GF-D8 (cell line): ENCODE results near the gene MOB3B.
"Not testable (repeated sequence)": the region's sequence is repeated elsewhere in the genome, so short reads cannot be mapped to it uniquely, and the experiment has no call there.

ENCODE experiments used
- DNase-seq: peaks from one replicate; lab custom pipeline; 2025; lab: John Stamatoyannopoulos, UW

MOB3B gene

DNA sequence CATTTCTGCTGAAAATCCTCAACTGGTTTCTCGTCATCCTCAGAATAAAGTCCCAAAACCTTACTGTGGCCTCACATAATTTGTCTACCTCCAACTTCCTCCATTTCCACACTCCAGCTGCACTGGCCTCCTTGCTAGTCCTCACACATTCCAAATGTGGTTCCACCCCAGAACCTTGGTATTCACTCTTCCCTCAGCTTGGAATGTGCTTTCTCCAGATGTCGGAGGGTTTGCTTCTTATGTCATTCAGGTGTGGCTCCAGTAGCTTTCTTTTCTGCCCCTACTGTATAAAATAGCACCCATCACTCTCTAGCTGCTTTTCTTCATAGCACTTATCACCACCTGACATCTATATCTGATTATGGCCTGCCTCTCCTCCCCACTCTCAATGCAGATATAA lies 108.0 kb downstream of the MOB3B start:
- DNase-seq: no peak

DNA sequence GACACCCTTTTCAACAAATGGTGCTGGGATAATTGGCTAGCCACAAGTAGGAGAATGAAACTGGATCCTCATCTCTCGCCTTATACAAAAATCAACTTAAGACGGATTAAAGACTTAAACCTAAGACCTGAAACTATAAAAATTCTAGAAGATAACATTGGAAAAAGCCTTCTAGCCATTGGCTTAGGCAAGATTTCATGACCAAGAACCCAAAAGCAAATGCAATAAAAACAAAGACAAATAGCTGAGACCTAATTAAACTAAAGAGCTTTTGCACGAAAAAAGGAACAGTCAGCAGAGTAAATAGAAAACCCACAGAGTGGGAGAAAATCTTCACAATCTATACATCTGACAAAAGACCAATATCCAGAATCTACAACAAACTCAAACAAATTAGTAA lies 110.1 kb downstream of the MOB3B start:
- DNase-seq: not testable (repeated sequence)

DNA sequence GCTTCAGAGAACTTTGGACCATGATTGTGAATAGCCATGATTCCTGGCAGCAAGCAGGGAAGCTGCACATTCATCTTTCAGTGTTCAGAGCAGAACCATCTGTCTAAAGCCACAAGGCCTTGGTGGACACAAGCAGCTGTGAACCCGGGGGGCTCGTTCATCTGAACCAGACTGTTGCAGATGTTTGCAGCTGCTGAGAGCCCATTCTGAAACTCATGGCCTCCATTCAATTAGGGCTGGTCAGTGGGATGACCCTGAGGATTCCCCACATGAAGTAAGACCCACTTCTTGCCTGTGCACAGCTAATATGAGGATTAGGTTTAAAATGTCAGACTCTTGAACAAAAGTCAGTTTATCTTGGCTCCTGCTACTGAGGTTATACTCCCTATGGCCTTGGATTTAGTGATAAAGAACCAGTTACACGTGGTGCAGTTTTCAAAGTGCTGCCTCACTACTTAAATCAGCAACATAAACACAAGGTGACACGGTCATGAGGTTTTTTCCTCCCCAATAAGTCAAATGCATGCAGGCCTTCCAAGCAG lies 115.3 kb downstream of the MOB3B start:
- DNase-seq: no peak

DNA sequence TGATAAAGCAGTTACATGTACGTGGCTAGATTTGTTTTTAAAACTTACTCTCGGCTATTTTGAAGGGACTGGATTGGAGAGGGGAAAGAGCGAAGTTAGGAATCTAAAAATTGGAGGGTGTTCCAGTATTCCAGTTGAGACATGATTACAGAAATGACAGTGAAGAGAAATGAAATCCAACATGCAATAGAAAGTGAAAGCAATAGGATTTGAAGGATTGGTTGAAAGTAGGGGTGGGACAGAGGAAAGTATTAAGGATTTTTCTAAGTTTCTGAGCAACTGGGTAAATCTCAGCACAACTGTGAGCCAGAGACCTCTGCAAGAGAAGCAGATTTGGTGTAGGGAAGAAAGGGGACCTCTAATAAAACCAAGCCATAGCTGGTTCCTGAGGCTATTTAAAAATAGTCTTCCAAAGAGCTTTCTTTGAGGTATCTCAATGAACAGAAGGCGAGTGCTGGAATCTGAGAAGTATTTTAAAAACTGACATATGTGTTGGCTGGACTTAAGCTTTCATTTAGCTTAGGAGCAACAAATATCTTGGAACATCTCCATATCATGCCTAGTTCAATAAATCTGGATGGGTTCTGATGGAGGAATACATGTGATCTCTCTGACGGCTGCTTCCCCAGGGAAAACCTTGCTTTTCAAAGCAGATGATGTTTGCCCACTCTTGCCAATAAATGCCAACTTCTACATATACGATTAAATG lies 115.9 kb downstream of the MOB3B start:
- no peak for DNase-seq

DNA sequence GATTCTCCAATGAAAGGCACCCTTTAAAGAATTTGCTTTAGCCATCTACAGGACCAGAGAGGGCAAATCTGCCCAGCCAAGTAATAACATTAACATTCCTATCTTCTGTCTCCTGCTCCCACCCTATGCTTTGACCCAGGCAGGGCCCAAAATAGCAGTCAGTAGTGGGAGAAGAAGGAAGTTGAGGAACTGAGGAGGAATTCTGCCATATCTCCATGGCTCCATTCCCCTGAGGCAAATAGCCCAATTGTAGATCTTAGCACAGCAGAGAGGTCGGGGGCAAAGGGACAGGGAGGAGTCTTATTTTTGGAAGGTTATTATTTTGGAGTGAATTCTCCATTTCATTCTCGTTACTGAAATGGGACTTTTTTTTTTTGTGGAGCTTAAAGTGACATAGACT lies 116.7 kb downstream of the MOB3B start:
- no peak for DNase-seq

DNA sequence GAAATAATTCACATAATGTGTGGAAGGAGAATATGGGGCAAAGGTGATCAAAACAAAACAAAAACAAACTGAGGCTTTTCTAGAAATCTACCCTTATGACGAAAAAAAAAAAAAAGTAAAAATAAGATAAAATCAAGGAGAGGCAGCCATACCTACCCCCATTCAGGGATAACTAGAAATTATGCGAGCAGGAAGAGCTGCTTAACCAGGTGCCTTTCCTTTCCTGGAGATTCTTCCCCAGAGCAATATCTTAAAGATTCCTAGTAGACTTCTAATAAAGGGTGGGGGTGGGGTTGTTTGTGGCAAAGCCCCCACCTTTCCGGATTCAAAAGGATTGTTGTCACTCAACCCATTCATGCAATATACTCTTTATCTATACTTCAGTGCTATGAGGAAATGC lies 117.5 kb downstream of the MOB3B start:
- no peak for DNase-seq

DNA sequence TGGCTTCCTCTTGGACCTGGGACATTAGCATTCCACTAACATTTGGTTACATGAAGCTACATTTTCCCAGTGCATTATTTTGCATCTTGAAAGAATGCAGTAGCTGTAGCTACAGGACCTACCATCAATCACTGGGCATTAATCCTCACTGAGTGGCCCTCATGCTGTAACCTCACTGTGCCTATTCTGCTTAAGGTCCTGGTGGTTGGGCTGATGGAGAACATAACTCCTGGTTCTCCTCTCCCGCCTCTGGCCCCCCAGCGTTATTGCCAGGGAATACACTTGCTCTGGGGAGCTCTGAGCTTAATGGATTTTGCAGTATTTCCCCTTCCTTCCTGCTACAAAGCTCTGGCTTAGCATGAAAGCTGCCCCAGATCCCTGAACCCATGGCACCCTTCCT lies 121.1 kb downstream of the MOB3B start:
- no peak for DNase-seq

DNA sequence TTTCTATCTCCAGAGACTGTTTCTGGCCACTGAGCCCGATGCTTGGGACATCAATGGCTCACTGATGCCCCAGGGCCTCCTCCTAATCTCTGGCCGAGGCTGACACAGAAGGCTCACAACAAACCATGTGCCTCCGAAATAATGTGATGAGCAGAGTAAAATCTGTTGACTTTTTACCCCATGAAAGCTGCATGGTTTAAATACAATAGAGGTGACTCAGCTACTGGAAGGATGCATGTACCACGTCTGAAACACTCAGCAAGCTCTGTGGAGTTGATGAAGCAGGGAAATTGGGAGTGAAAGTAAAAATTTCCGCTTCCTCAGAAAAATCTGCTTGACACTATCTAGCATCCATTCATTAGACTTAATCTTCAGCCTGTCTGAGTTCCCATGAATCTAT lies 121.6 kb downstream of the MOB3B start:
- no peak for DNase-seq

DNA sequence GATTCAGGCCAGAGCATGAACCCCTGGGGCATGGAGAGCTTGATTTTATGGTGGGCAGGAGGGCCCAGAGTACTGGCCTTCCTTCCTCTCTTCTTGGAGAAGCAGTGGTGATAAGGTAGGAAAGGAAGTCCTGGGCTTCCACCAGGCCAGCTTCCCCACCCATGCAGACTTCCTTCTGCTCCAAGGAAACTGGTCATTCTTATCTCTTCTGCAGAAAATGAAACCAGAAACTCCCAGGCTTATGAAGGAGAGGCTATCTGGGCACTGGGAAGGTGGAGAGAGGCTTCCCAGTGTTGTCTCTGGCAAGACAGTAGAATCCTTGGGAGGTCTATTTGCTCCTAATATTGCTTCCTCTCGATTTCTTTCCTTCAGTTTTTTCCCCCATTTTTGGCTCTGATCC lies 122.1 kb downstream of the MOB3B start:
- no peak for DNase-seq

DNA sequence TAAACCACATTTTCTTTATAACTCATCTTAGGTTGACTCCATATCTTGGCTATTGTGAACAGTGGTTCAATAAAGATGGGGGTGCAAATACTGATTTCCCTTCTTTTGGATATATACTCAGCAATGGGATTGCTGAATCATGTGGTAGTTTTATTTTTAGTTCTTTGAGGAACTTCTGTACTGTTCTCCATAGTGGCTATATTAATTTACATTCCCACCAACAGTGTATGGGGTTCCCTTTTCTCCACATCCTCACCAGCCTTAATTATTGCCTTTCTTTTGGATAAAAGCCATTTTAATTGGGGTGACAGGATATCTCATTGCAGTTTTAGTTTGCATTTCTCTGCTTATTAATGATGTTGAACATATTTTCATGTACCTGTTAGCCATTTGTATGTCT lies 125.0 kb downstream of the MOB3B start:
- no peak for DNase-seq

DNA sequence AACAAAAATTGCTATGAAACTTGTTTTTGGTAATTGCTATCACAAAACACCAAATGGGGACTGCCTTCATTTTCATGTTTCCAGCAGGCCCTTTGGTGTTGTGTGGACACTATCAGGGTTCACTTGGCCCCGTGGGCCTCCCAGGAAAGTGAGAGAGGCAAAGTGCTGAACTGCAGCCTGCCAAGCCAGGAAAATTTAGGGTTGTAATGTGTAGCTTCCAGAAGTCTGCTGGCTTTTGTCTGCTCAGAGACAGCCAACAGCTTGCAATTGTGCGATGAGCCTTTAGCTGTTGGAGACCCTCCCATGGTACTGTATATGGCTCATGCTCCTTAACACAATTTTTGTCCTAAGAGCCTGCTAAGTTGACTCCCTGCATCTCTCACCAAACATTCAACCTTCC lies 127.0 kb downstream of the MOB3B start:
- DNase-seq: no peak

DNA sequence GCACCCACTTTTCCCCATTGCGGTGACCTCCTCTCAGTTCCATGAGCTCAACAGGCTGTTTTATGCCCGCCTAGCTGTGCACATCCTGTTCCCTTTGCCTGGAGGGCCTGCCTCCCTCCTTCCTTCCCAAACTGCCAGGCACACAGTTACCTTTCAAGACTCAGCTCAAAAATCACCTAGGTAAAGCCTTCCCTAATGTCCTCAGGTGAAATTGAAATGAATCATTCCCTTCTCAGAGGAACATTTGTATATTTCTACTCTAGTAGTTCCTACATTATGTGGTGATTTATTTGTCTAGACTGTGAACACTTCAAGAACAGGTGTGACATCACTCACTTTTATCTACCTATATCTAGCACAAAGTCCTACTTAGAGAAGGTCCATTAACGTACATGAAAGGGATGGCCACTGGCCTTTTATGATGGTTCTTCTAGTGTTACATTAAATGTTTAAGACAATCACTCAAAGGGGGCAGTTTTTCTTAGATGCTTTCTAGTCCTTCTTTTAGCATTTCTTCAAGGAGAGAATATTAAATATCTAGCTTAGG lies 129.2 kb downstream of the MOB3B start:
- no peak for DNase-seq

DNA sequence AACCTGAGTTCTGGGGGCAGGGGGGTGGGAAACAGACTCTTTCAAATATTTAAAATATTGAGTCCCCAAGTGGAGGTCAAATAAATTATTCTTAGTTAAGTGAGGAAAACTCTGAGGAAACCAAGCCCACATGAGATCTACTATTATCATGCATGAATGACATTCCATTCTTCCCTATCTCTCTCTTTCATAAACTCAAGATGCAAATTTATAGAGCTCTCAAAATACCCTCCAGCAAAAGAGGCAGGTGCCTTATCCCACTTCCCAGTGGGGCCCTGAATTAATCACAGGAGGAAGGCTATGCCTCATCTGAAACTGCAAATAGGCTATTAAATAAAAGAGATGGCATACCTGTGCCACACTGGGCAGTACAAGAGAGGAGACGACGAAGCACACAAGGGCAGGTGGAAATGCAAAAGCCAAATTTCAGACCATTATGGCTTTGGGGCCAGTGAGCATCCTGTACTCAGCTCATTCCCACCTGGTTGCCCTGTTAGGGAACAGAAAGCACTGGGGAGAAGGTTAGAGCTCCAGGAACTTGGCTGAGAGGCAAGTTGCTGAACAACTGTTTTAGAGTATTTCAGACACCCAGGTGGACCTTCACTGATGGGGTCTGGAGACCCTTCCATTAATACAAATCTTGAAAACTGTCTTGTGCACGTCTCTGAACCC lies 130.5 kb downstream of the MOB3B start:
- no peak for DNase-seq

DNA sequence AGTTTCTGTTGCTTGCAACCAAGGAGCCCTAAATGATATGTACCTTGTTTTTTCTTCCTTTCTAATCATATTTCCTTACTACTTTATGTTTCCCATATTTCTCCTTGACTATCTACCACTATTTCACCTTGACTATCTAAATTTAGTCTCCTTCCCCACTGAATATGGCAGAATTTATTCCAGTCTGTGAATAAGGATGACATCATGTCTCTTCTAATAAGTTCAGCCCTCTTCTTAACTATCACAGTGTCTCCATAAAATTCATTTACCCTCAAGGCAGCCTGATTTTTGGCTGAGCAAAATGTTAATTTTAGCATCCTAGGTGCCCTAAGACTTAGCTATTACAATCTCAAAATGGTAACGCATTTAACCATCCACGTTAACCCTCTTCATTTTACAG lies 133.1 kb downstream of the MOB3B start:
- no peak for DNase-seq

DNA sequence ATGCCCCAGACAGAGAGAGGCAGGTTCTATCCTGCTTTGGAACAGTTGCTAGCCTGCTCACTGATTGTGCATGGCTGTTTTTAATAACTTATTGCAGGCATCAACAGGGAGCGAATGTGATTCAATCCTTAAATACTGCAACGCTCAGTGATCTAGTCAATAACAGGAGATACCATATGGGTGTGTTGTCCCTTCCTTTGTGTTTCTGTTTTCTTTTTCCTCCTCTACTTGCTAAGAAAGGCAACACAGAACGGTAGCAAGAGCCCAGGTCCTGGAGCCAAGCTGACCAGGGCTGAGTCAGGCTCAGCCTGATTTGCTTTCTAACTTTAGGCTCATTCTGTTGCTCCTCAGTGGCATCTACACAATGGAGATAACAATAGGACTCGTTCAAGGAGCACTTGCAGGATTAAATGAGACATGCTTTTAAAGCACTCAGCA lies 134.1 kb downstream of the MOB3B start:
- DNase-seq: no peak

DNA sequence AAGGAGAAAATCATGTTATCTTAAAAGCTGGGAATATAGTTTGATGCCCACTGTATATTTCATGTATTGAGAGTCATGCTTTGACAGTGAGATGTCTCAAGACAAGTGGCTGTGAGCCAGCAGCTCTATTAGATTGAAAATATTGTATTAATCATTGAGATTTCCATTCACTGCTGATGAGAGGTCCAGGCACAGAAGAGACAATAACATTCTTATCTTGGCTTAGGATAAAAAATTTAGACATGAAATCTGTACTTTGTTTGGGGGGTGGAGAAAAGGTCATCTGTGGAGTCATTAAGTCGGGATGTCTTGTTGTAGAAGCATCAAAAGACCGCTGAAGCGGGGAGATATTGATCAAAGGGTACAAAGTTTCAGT lies 134.8 kb downstream of the MOB3B start:
- DNase-seq: no peak

DNA sequence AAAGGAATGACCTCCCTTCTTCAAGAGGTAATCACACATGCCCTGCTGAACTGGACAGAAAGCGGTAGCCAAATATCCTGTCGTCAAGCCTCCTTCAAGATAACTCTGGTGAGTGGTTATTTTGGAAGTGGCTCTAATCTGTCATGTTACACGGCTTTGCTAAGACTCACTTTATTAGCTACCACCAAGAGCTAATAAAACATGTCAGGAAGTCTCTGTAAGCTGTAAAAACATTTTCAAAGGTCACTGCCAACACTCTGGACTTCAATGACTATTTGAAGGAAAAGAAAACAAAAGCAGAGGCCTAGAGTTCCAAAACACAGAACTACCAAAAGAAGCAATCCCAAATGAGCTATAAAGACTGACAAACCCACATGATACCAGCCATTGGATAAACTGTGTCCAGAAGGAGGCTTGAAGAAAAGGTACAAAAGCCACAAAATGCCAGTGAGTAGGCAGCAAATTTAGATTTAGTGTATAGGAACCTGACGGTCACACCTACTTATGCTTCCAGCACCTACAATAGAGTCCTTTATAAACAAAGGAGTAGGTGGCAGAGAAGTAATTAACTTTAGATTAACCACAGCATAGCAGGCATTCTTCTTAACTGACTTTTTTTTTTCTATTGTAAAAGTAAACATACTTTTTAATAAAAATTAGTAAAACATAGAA lies 135.3 kb downstream of the MOB3B start:
- DNase-seq: no peak

DNA sequence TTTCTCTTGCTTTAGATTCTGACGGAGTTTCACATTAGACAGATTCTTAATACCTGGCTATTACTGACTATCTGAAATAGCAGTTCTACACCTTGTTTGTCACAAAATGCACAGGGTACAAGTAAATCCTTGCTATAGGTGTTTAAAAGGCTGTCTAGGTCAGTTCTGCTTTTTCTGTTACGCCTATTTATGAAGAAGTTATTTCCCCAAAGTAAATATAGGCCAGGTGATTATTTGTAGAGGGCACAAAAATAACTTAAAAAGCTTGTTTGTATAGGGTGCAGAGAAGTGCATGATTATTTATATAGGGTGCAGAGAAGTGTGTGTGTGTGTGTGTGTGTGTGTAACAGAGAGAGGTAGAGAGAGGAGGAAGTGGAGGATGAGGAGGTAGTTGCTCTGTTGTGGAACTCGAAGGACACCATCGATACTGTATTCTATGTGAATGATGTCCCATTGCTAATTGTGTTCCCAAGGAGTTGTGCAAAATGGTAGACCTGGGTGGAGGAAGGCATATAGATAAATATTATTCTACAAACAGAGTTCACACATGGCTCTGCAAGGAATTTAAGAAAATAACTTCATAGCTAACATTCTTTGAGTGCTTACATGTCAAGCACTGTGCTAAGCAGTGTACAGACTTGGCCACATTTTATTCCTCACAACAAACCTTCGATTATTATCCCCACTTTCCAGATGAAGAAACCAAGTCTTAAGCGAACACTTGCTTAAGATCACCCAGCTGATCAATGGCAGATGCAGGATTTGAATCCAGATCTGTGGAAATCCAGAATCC lies 136.4 kb downstream of the MOB3B start:
- DNase-seq: no peak

DNA sequence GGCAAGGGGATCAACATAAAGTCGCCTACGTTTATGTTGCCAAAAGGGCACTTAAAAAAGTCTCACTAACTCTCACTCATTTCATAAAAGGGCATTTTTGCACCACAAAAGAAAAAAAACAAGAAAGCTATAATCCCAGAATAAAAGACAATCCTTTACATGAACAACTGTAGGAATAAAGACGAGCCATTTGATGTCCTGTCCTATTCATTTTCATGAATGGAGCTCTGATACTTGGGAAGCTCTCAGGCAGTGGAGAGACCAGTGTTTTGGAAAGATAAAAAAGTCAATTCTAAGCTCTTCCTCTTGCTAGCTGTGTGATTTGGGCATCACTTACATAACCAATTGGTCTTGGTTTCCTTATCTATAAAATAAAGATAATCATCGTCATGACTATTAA lies 137.2 kb downstream of the MOB3B start:
- no peak for DNase-seq

DNA sequence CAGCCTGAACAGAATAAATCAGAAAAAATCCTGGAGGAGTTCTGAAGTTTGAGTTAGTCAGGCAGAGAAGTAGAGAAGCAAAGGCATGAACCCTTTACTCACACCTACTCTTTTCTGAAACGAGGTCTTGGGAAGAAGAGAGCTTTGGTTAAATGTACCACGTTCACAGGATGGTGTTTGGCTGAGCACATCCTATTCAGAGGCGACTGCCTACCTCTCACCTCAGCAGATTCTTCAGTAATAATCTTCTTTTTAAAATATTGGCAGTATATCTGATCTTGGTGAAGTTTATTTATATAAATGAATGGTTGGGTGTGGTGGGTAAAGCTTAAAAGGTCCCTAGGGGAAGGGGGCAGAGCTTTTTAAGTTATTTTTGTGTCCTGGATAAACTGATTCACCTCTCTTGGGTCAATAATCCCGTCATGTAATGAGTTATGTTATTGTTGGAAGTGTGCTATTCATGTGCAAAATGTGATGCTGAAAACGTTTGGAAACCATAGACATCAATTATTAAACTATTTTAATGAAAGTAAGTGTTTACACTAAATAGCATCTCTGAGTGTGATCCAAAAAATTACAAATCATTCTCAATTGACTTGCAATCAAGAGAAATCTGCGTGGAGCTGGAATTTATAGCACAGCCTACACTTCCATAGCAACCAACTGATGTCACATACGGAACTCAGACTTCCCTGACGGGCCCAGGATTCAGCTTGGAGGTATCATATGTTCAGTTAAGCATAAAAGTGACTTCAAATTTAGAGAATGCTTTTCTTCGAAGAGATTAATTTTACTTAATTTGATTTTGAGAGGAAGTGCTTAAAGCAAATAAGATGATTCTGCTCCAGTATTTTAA lies 138.3 kb downstream of the MOB3B start:
- DNase-seq: no peak

DNA sequence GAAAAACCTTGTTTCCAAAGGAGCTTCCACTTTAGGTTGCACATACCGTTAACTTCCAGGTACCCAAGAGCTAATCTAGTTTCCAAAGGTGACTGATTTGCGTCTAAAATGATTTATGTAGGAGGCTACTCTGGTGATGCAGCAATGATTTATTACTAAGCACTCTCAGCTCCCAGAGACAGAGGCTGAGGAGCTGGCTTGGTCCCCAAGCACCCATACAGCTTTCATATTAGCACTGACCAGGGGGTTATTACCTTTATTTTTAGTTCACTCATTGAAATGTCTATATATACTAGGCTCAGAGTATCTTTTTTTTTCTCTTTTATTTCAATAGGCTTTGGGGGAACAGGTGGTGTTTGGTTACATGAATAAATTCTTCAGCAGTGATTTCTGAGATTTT lies 141.5 kb downstream of the MOB3B start:
- DNase-seq: no peak
